OCI-LY7 (cell line): ENCODE data around the gene CALR. TPM values are rescaled to one million over a fixed set of nuclear protein-coding genes. Genes with fewer than 3 reads are reported as not detected.

Source experiments
- BruUV-seq: library from RNA; stranded (reverse); fragments of 400-500 nt; replicated peaks from 2 replicates; lab custom pipeline; 2021; lab: Mats Ljungman, UMichigan
- CTCF ChIA-PET: fragments of 300-600 bp; sonication (Branson Sonifier 250); formaldehyde crosslinking; loops from one replicate; lab custom pipeline; 2022; ENCODE audit warnings: antibody characterized with exemption; ENCODE audit not compliant: unreplicated experiment; lab: Charles Lee
- POLR2A ChIA-PET: fragments of 300-600 bp; sonication (Branson Sonifier 250); formaldehyde crosslinking; loops from one replicate; lab custom pipeline; 2022; ENCODE audit warnings: antibody characterized with exemption; lab: Charles Lee
- DNase-seq: peaks from one replicate; pipeline ENCODE4 v3.0.0-alpha.2; 2015; ENCODE audit warnings: low spot score
- H2AFZ ChIP-seq: fragments of 200-600 bp; sonication (generic), shearing (Covaris generic); 2 replicates; pipeline ENCODE4 v1.6.1; 2014; ENCODE audit warnings: mild to moderate bottlenecking, antibody characterized with exemption, low read length, moderate library complexity
- H3K27ac ChIP-seq: fragments of 200-600 bp; sonication (generic); 2 replicates; pipeline ENCODE4 v1.5.1; 2014; ENCODE audit warnings: mixed run types, low read depth, mild to moderate bottlenecking, moderate library complexity, low read length, inconsistent platforms; ENCODE audit not compliant: poor library complexity, severe bottlenecking
- H3K36me3 ChIP-seq: fragments of 200-600 bp; sonication (generic); 2 replicates; pipeline ENCODE4 v1.6.1; 2014; ENCODE audit warnings: mild to moderate bottlenecking, antibody characterized with exemption, low read length, moderate library complexity, mixed read lengths; ENCODE audit not compliant: insufficient read depth
- H3K4me1 ChIP-seq: fragments of 200-600 bp; sonication (generic); 2 replicates; pipeline ENCODE4 v1.5.1; 2014; ENCODE audit warnings: mild to moderate bottlenecking, low read length; ENCODE audit not compliant: insufficient read depth, poor library complexity, severe bottlenecking
- H3K4me2 ChIP-seq: fragments of 200-600 bp; sonication (generic); 2 replicates; pipeline ENCODE4 v1.6.1; 2014; ENCODE audit warnings: mild to moderate bottlenecking, low read length
- H3K4me3 ChIP-seq: fragments of 200-600 bp; sonication (generic); 2 replicates; pipeline ENCODE4 v1.5.1; 2014; ENCODE audit warnings: mild to moderate bottlenecking, low read depth, low read length; ENCODE audit not compliant: poor library complexity, severe bottlenecking
- H3K79me2 ChIP-seq: fragments of 200-600 bp; sonication (generic); 2 replicates; pipeline ENCODE4 v1.6.1; 2016; ENCODE audit warnings: low read depth, mild to moderate bottlenecking, low read length, moderate library complexity, mixed read lengths; ENCODE audit not compliant: insufficient read depth
- H3K9me2 ChIP-seq: fragments of 200-600 bp; sonication (generic); 2 replicates; pipeline ENCODE4 v1.6.1; 2016; ENCODE audit warnings: mild to moderate bottlenecking, low read length, mixed read lengths; ENCODE audit not compliant: insufficient read depth
- H3K9me3 ChIP-seq: fragments of 200-600 bp; sonication (generic); 2 replicates; pipeline ENCODE4 v1.6.1; 2014; ENCODE audit warnings: mild to moderate bottlenecking, mixed run types, low read length, mixed read lengths
- H4K20me1 ChIP-seq: fragments of 200-600 bp; sonication (generic); 2 replicates; pipeline ENCODE4 v1.6.1; 2014; ENCODE audit warnings: mild to moderate bottlenecking, antibody characterized with exemption, low read length, moderate library complexity, mixed read lengths; ENCODE audit not compliant: insufficient read depth
- EZH2phosphoT487 ChIP-seq: fragments of 200-600 bp; sonication (generic); IDR thresholded peaks from 2 replicates; pipeline ENCODE4 v1.6.1; 2018; ENCODE audit warnings: low read depth, borderline replicate concordance, mild to moderate bottlenecking, mixed run types, antibody characterized with exemption, low read length, moderate library complexity, mixed read lengths
- intact Hi-C: fragments of 100-400 bp; cut with micrococcal nuclease; formaldehyde crosslinking; loops from one replicate; pipeline ENCODE4 v1.10.0; 2022; ENCODE audit not compliant: unreplicated experiment
- total RNA-seq, 2 experiments: library from RNA; depleted of rRNA in 1 of 2; stranded (reverse); fragments of >200 nt in 1 of 2; shearing (Covaris generic) in 1 of 2; gene quantifications; 2 replicates each; pipeline ENCODE4 v1.2.3, GENCODE V29; 2014 to 2022
- TF ChIP-seq, protein P1 (sequence below): fragments of 200-600 bp; sonication (generic); conservative IDR thresholded peaks from 2 replicates; pipeline ENCODE4 v1.5.1; 2014; ENCODE audit warnings: mild to moderate bottlenecking, antibody characterized with exemption, low read length, moderate library complexity, mixed read lengths

Gene CALR
- total RNA-seq, 2 experiments from 2014 or later = 581 to 1,039 TPM

- no peaks in the 10 kb centered on the region for H3K9me2 ChIP-seq
- H2AFZ ChIP-seq = no peak overlapping the region
- ChIA-PET CTCF (no interaction called here), POLR2A (no interaction called here)
- H3K4me2 ChIP-seq = no peak overlapping the region
- DNase-seq = no peak
- no peaks in the 10 kb centered on the region for H3K9me3 ChIP-seq
- no peaks in the 10 kb centered on the region for H3K4me1 ChIP-seq
- no peaks in the 10 kb centered on the region for H3K79me2 ChIP-seq
- no TSS peak for BruUV-seq
- no peak for TF ChIP-seq EZH2phosphoT487
- TF ChIP-seq, protein P1, sequence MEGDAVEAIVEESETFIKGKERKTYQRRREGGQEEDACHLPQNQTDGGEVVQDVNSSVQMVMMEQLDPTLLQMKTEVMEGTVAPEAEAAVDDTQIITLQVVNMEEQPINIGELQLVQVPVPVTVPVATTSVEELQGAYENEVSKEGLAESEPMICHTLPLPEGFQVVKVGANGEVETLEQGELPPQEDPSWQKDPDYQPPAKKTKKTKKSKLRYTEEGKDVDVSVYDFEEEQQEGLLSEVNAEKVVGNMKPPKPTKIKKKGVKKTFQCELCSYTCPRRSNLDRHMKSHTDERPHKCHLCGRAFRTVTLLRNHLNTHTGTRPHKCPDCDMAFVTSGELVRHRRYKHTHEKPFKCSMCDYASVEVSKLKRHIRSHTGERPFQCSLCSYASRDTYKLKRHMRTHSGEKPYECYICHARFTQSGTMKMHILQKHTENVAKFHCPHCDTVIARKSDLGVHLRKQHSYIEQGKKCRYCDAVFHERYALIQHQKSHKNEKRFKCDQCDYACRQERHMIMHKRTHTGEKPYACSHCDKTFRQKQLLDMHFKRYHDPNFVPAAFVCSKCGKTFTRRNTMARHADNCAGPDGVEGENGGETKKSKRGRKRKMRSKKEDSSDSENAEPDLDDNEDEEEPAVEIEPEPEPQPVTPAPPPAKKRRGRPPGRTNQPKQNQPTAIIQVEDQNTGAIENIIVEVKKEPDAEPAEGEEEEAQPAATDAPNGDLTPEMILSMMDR = no peak
- H4K20me1 ChIP-seq = no peaks in the 10 kb centered on the region
- no peak overlapping the region for H3K27ac ChIP-seq
- intact Hi-C loops = no loop called here
- no peak overlapping the region for H3K4me3 ChIP-seq
- no peaks in the 10 kb centered on the region for H3K36me3 ChIP-seq
Measured at GRCh38 chr19:12986726-12987125, 48.3 kb downstream of the CALR start.

- no peaks in the 10 kb centered on the region for H3K4me1 ChIP-seq
- intact Hi-C loops = no loop called here
- TF ChIP-seq EZH2phosphoT487 = no peak
- TF ChIP-seq, protein P1 = no peak
- no peak overlapping the region for H3K4me3 ChIP-seq
- no TSS peak for BruUV-seq
- no peak overlapping the region for H2AFZ ChIP-seq
- no peaks in the 10 kb centered on the region for H3K9me3 ChIP-seq
- H3K9me2 ChIP-seq = no peaks in the 10 kb centered on the region
- H3K36me3 ChIP-seq = no peaks in the 10 kb centered on the region
- DNase-seq = no peak
- H4K20me1 ChIP-seq = no peaks in the 10 kb centered on the region
- CTCF ChIA-PET = no interaction called here
- POLR2A ChIA-PET = no interaction called here
- no peak overlapping the region for H3K4me2 ChIP-seq
- no peaks in the 10 kb centered on the region for H3K79me2 ChIP-seq
- H3K27ac ChIP-seq = no peak overlapping the region
Measured at GRCh38 chr19:12987190-12987589, 48.8 kb downstream of the CALR start.

GRCh38 chr19:12987781-12988180 is 49.4 kb downstream of the CALR start:
- Histone ChIP-seq H3K9me3 (no peaks in the 10 kb centered on the region), H3K9me2 (no peaks in the 10 kb centered on the region), H4K20me1 (no peaks in the 10 kb centered on the region), H3K27ac (no peak overlapping the region), H3K4me1 (no peaks in the 10 kb centered on the region), H2AFZ (no peak overlapping the region), H3K4me2 (no peak overlapping the region), H3K36me3 (no peaks in the 10 kb centered on the region), H3K4me3 (no peak overlapping the region), H3K79me2 (no peaks in the 10 kb centered on the region)
- ChIA-PET POLR2A (no interaction called here), CTCF (no interaction called here)
- intact Hi-C loops = no loop called here
- no peak for TF ChIP-seq EZH2phosphoT487
- TF ChIP-seq, protein P1 = no peak
- no TSS peak for BruUV-seq
- peak; percentile 30 for DNase-seq
